GM12872 (cell line): Measurements from ENCODE around the gene KLHL36.

ENCODE experiments used
- TF ChIP-seq, protein P1 (sequence below): IDR thresholded peaks from 3 replicates; pipeline ENCODE4 v1.5.1; 2011; ENCODE audit warnings: low read depth, mild to moderate bottlenecking, low read length, moderate library complexity; ENCODE audit not compliant: insufficient read depth

KLHL36 gene

GRCh38 chr16:84667600-84668309 lies 19.4 kb downstream of the KLHL36 start:
- TF ChIP-seq, protein P1, sequence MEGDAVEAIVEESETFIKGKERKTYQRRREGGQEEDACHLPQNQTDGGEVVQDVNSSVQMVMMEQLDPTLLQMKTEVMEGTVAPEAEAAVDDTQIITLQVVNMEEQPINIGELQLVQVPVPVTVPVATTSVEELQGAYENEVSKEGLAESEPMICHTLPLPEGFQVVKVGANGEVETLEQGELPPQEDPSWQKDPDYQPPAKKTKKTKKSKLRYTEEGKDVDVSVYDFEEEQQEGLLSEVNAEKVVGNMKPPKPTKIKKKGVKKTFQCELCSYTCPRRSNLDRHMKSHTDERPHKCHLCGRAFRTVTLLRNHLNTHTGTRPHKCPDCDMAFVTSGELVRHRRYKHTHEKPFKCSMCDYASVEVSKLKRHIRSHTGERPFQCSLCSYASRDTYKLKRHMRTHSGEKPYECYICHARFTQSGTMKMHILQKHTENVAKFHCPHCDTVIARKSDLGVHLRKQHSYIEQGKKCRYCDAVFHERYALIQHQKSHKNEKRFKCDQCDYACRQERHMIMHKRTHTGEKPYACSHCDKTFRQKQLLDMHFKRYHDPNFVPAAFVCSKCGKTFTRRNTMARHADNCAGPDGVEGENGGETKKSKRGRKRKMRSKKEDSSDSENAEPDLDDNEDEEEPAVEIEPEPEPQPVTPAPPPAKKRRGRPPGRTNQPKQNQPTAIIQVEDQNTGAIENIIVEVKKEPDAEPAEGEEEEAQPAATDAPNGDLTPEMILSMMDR: no peak

DNA sequence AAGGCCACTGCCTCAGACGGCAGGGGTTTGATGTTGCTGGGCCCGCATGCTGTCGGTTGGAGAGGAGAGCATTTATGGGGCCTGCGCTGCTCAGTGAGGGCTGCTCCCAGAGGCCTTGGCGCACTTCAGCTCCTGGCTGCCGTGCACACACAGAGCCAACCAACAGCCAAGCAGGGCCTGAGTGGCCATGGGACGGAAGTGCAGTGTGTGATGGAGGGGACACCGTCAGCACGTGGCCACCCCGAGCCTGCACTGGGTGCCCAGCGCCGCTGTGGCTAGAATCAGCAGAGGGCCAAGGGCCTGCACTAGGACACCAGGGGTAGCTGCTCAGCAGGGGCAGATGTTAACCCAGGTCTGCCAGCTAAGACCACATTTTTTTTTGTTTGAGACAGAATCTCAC lies 21.8 kb downstream of the KLHL36 start:
- TF ChIP-seq, protein P1: no peak

GRCh38 chr16:84672276-84673202 lies 24.2 kb downstream of the KLHL36 start:
- TF ChIP-seq, protein P1: peak; percentile 97

DNA sequence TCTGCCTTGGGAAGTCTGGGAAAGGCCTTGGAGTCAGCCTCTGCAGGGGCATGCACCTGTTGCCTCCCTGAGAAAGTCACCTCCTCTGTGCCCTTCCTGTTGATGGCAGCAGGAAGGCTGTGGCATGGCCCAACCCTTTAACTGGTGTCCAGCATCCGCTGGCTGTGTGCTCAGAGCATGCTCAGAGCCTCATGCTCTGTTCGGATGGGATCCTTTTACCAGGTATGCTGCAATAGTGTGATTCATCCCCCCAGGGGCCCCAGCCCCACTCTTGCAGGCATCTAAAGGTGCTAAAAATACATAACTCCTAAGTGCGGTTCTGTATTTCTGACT lies 24.9 kb downstream of the KLHL36 start:
- TF ChIP-seq, protein P1: no peak

DNA sequence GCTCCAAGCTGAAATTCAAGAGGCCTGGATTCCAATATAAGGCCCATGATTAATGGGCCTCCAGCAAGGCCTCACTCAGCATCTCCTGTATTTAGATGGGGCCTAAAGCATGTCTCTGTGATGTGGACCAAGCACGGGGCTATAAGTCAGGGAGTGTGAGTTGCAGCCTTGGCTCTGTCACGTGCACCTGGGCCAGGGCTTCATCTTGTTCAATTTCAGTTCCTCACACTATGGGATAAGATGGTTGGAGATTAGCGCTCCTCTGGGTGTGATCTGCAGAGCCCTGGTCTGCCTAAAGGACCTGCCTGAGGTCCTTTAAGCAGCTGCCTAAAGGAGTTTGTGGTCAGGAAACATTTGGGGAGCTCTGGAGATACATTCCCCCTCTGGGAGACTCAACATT lies 25.2 kb downstream of the KLHL36 start:
- TF ChIP-seq, protein P1: no peak

DNA sequence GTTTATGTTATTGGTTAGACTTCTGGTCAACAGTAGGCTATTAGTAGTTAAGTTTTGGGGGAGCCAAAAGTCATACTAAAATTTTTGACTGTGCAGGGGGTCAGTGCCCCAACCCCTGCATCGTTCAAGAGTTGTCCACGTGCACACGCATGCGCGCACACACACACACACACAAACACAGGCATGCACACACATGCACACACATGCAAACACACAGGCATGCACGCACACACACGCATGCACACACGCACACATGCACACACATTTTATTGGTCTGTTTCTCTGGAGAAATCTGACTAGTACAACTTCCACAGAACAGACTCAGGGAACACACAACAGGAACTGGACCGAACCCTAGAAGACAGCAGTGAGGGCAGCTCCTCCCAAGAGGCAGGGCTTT lies 27.1 kb downstream of the KLHL36 start:
- TF ChIP-seq, protein P1: no peak

- TF ChIP-seq, protein P1: no peak
These were observed 27.6 kb downstream of the KLHL36 start for GRCh38 chr16:84675884-84676283.
